Liver (tissue), 9 donors: ENCODE measurements around the gene FRMD4A. TPM values are rescaled to one million over a fixed set of nuclear protein-coding genes. Genes with fewer than 3 reads are reported as not detected.

Experiments
- DNase-seq: peaks from one replicate; pipeline ENCODE4 v3.0.0-alpha.2; 2017; ENCODE audit warnings: low spot score
- H3K27ac ChIP-seq, 2 donors: one replicate each; pipeline ENCODE4 v1.7.0; 2013; ENCODE audit warnings: inconsistent platforms in 2 of 2, low read length in 2 of 2, control low read depth in 1 of 2, low read depth in 1 of 2, mild to moderate bottlenecking in 1 of 2
- H3K27me3 ChIP-seq, 4 donors: one replicate each; pipeline versions ENCODE4 v1.6.1 to v1.7.0; 2013; ENCODE audit warnings: low read length in 3 of 4, inconsistent platforms in 1 of 4, mild to moderate bottlenecking in 1 of 4, moderate library complexity in 1 of 4; ENCODE audit not compliant: control insufficient read depth in 4 of 4, insufficient read depth in 4 of 4
- H3K36me3 ChIP-seq, 4 donors: one replicate each; pipeline versions ENCODE4 v1.6.1 to v1.7.0; 2013; ENCODE audit warnings: low read length in 3 of 4, mild to moderate bottlenecking in 3 of 4, low read depth in 1 of 4, moderate library complexity in 1 of 4; ENCODE audit not compliant: control insufficient read depth in 4 of 4, insufficient read depth in 3 of 4
- H3K4me1 ChIP-seq, 4 donors: one replicate each; pipeline versions ENCODE4 v1.6.1 to v1.7.0; 2013; ENCODE audit warnings: low read length in 3 of 4, mild to moderate bottlenecking in 3 of 4, moderate library complexity in 1 of 4; ENCODE audit not compliant: control insufficient read depth in 4 of 4, insufficient read depth in 4 of 4
- H3K4me3 ChIP-seq, 3 donors: one replicate each; pipeline versions ENCODE4 v1.6.1 to v1.7.0; 2013; ENCODE audit warnings: low read length in 3 of 3, control low read depth in 1 of 3, low read depth in 1 of 3, mild to moderate bottlenecking in 1 of 3
- H3K9ac ChIP-seq, 2 donors: one replicate each; pipeline ENCODE4 v1.7.0; 2013; ENCODE audit warnings: low read length in 2 of 2, mild to moderate bottlenecking in 2 of 2, moderate library complexity in 2 of 2, control low read depth in 1 of 2, low read depth in 1 of 2
- H3K9me3 ChIP-seq, 4 donors: one replicate each; pipeline versions ENCODE4 v1.6.1 to v1.7.0; 2013; ENCODE audit warnings: low read length in 3 of 4; ENCODE audit not compliant: control insufficient read depth in 4 of 4
- ATF3 ChIP-seq: IDR thresholded peaks from 2 replicates; pipeline ENCODE4 v1.6.1; 2016; ENCODE audit warnings: antibody characterized with exemption
- FOXA1 ChIP-seq: IDR thresholded peaks from 2 replicates; pipeline ENCODE4 v1.6.1; 2016; ENCODE audit warnings: antibody characterized with exemption
- GABPA ChIP-seq, 2 donors: IDR thresholded peaks in 1 of 2; conservative IDR thresholded peaks in 1 of 2; 2 replicates each; pipeline ENCODE4 v1.6.1; 2016; ENCODE audit warnings: antibody characterized with exemption in 2 of 2, mild to moderate bottlenecking in 1 of 2, moderate library complexity in 1 of 2
- HNF4A ChIP-seq, 2 donors: conservative IDR thresholded peaks; 2 replicates each; pipeline ENCODE4 v1.6.1; 2016; ENCODE audit warnings: antibody characterized with exemption in 2 of 2, mild to moderate bottlenecking in 2 of 2
- HNF4G ChIP-seq: IDR thresholded peaks from 2 replicates; pipeline ENCODE4 v1.6.1; 2016; ENCODE audit warnings: antibody characterized with exemption
- NR2F2 ChIP-seq: IDR thresholded peaks from 2 replicates; pipeline ENCODE4 v1.6.1; 2016; ENCODE audit warnings: antibody characterized with exemption
- RAD21 ChIP-seq, 2 donors: IDR thresholded peaks; 2 replicates each; pipeline ENCODE4 v1.6.1; 2016; ENCODE audit warnings: antibody characterized with exemption in 2 of 2, mild to moderate bottlenecking in 2 of 2
- SP1 ChIP-seq: IDR thresholded peaks from 2 replicates; pipeline ENCODE4 v1.6.1; 2018; ENCODE audit warnings: antibody characterized with exemption, mild to moderate bottlenecking
- TAF1 ChIP-seq: conservative IDR thresholded peaks from 2 replicates; pipeline ENCODE4 v1.6.1; 2016; ENCODE audit warnings: antibody characterized with exemption, mild to moderate bottlenecking
- YY1 ChIP-seq: IDR thresholded peaks from 2 replicates; pipeline ENCODE4 v1.6.1; 2016; ENCODE audit warnings: antibody characterized with exemption, mild to moderate bottlenecking
- WGBS: extraction: QIAGEN DNeasy Blood & Tissue Kit; methylation state at CpG from one replicate; pipeline ENCODE4 v1.1.7; 2013; 5-methylcytosine and 5-hydroxymethylcytosine counted together
- polyA plus RNA-seq, 2 donors: library from polyadenylated mRNA; stranded (reverse) in 1 of 2; unstranded in 1 of 2; fragments of 200-250 nt in 1 of 2; fragments of >200 nt in 1 of 2; fragmentation: Nextera tagmentation in 1 of 2; extraction: Ambion mirVana in 1 of 2; gene quantifications; one replicate each; pipeline versions ENCODE4 v1.2.1 to v1.2.3, GENCODE V29; 2013 to 2015
- total RNA-seq, 2 donors: library from RNA; depleted of rRNA; stranded (reverse); fragments of >200 nt; gene quantifications; one replicate each; pipeline ENCODE4 v1.2.3, GENCODE V29; 2014
- TF ChIP-seq, protein P1 (sequence below): IDR thresholded peaks from 2 replicates; pipeline ENCODE4 v1.6.1; 2016; ENCODE audit warnings: antibody characterized with exemption, mild to moderate bottlenecking
- TF ChIP-seq, protein P2 (sequence below): IDR thresholded peaks from 2 replicates; pipeline ENCODE4 v1.6.1; 2016; ENCODE audit warnings: antibody characterized with exemption
- TF ChIP-seq, protein P3 (sequence below): fragments of 150-350 bp; IDR thresholded peaks from 2 replicates; pipeline ENCODE4 v1.5.1; 2017; ENCODE audit warnings: improper control_type of control experiment, low read depth, low read length; ENCODE audit not compliant: missing input control
- TF ChIP-seq, protein P4 (sequence below): IDR thresholded peaks from 2 replicates; pipeline ENCODE4 v1.6.1; 2016; ENCODE audit warnings: antibody characterized with exemption
- donor health status: healthy.
- donor health status: healthy.
- donor health status: healthy.
- donor health status: healthy.
- donor health status: healthy.

Gene FRMD4A
- total and polyA plus RNA-seq, 4 donors = 8.2 to 34.3 (median 13.1) TPM

- Histone ChIP-seq H3K9ac (no peak overlapping the region), H3K4me1 (no peaks in the 10 kb centered on the region), H3K36me3 (no peaks in the 10 kb centered on the region), H3K9me3 (no peaks in the 10 kb centered on the region), H3K27me3 (no peaks in the 10 kb centered on the region), H3K27ac (no peak overlapping the region), H3K4me3 (no peak overlapping the region)
- TF ChIP-seq YY1 (no peak), NR2F2 (no peak), RAD21 (IDR thresholded peaks at IDR 0.05) (no peak), ATF3 (no peak), SP1 (no peak), FOXA1 (no peak), TAF1 (no peak), GABPA (IDR thresholded peaks at IDR 0.05 in 1 of 2, conservative IDR thresholded peaks at IDR 0.05 in 1 of 2) (no peak), HNF4G (no peak)
- TF ChIP-seq, protein P1, sequence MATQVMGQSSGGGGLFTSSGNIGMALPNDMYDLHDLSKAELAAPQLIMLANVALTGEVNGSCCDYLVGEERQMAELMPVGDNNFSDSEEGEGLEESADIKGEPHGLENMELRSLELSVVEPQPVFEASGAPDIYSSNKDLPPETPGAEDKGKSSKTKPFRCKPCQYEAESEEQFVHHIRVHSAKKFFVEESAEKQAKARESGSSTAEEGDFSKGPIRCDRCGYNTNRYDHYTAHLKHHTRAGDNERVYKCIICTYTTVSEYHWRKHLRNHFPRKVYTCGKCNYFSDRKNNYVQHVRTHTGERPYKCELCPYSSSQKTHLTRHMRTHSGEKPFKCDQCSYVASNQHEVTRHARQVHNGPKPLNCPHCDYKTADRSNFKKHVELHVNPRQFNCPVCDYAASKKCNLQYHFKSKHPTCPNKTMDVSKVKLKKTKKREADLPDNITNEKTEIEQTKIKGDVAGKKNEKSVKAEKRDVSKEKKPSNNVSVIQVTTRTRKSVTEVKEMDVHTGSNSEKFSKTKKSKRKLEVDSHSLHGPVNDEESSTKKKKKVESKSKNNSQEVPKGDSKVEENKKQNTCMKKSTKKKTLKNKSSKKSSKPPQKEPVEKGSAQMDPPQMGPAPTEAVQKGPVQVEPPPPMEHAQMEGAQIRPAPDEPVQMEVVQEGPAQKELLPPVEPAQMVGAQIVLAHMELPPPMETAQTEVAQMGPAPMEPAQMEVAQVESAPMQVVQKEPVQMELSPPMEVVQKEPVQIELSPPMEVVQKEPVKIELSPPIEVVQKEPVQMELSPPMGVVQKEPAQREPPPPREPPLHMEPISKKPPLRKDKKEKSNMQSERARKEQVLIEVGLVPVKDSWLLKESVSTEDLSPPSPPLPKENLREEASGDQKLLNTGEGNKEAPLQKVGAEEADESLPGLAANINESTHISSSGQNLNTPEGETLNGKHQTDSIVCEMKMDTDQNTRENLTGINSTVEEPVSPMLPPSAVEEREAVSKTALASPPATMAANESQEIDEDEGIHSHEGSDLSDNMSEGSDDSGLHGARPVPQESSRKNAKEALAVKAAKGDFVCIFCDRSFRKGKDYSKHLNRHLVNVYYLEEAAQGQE = no peak
- TF ChIP-seq, protein P2, sequence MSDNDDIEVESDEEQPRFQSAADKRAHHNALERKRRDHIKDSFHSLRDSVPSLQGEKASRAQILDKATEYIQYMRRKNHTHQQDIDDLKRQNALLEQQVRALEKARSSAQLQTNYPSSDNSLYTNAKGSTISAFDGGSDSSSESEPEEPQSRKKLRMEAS = no peak
- TF ChIP-seq, protein P3, sequence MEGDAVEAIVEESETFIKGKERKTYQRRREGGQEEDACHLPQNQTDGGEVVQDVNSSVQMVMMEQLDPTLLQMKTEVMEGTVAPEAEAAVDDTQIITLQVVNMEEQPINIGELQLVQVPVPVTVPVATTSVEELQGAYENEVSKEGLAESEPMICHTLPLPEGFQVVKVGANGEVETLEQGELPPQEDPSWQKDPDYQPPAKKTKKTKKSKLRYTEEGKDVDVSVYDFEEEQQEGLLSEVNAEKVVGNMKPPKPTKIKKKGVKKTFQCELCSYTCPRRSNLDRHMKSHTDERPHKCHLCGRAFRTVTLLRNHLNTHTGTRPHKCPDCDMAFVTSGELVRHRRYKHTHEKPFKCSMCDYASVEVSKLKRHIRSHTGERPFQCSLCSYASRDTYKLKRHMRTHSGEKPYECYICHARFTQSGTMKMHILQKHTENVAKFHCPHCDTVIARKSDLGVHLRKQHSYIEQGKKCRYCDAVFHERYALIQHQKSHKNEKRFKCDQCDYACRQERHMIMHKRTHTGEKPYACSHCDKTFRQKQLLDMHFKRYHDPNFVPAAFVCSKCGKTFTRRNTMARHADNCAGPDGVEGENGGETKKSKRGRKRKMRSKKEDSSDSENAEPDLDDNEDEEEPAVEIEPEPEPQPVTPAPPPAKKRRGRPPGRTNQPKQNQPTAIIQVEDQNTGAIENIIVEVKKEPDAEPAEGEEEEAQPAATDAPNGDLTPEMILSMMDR = no peak
- TF ChIP-seq, protein P4, sequence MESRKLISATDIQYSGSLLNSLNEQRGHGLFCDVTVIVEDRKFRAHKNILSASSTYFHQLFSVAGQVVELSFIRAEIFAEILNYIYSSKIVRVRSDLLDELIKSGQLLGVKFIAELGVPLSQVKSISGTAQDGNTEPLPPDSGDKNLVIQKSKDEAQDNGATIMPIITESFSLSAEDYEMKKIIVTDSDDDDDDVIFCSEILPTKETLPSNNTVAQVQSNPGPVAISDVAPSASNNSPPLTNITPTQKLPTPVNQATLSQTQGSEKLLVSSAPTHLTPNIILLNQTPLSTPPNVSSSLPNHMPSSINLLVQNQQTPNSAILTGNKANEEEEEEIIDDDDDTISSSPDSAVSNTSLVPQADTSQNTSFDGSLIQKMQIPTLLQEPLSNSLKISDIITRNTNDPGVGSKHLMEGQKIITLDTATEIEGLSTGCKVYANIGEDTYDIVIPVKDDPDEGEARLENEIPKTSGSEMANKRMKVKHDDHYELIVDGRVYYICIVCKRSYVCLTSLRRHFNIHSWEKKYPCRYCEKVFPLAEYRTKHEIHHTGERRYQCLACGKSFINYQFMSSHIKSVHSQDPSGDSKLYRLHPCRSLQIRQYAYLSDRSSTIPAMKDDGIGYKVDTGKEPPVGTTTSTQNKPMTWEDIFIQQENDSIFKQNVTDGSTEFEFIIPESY = no peak
- no peak for DNase-seq
- 93% methylated on average over 8 of the region's 8 CpGs for WGBS
These were observed 228.7 kb downstream of the FRMD4A start for GRCh38 chr10:14102056-14102455.

GRCh38 chr10:14099885-14100284 lies 230.8 kb downstream of the FRMD4A start:
- Histone ChIP-seq H3K4me3 (no peak overlapping the region), H3K9me3 (no peaks in the 10 kb centered on the region), H3K36me3 (no peaks in the 10 kb centered on the region), H3K4me1 (no peaks in the 10 kb centered on the region), H3K9ac (no peak overlapping the region), H3K27me3 (no peaks in the 10 kb centered on the region), H3K27ac (no peak overlapping the region)
- DNase-seq = no peak
- WGBS = 83% methylated on average over 8 of the region's 8 CpGs
- TF ChIP-seq, protein P4 = no peak
- no peak for TF ChIP-seq ATF3
- TF ChIP-seq, protein P1 = no peak
- TF ChIP-seq HNF4G = no peak
- TF ChIP-seq TAF1 = no peak
- TF ChIP-seq, protein P2 = no peak
- no peak for TF ChIP-seq NR2F2
- TF ChIP-seq YY1 = no peak
- no peak for TF ChIP-seq HNF4A (conservative IDR thresholded peaks at IDR 0.05)
- TF ChIP-seq GABPA (IDR thresholded peaks at IDR 0.05 in 1 of 2, conservative IDR thresholded peaks at IDR 0.05 in 1 of 2) = no peak
